Measurements from ENCODE around the gene AFAP1. TPM values are rescaled to one million over a fixed set of nuclear protein-coding genes. Genes with fewer than 3 reads are reported as not detected.

AFAP1 gene
- total and polyA plus RNA-seq, 12 donors = 2.9 to 8.9 (median 5.8) TPM

DNA sequence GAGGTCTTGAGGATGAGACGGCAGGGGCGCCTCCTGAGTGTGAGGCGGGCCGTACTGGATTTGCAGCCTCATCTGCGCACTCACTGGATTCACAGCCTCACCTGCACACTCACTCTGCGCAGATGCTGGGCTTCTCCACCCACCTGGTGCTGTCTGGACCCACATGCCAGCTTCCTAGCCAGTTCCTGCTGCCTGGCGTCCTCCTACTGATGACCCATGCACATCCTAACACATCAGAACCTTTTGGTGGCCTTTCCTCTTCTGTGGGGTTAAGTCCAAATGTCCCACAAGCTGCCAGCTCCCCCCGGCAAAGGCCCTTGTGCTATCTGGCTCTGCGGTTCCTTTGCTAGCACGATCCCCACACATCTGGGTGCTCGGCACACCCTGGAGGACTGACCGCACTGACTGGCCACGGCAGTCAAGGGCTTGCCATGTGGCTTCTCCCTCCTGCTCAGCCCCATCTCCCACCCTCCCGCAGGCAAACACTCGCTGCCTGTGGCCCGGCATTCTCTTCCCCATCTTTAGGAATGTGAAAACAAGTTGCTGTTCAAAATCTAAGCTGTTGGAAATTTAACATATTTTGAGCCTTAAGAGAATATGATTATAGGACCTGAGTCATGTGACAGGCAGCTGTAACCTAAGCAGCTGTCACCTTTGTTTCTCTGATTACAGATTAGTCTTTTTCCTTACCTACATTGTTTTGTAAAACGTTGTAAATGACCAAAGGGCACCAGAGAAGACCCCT is 39.4 kb upstream of the AFAP1 start:
- Histone ChIP-seq H3K4me3 (no peak overlapping the region), H3K4me1 (peaks cover 0 to 20% (median 16%) of the 10 kb centered on the region in 9 donors), H3K27ac (peak overlapping the region in 7 of 10 donors; percentile 9 to 56 (median 28)), H3K27me3 (no peaks in the 10 kb centered on the region), H3K9me3 (no peaks in the 10 kb centered on the region), H3K36me3 (no peaks in the 10 kb centered on the region)
- intact Hi-C loops (cut with DNase I) = no loop called here
- TF ChIP-seq, protein P1, sequence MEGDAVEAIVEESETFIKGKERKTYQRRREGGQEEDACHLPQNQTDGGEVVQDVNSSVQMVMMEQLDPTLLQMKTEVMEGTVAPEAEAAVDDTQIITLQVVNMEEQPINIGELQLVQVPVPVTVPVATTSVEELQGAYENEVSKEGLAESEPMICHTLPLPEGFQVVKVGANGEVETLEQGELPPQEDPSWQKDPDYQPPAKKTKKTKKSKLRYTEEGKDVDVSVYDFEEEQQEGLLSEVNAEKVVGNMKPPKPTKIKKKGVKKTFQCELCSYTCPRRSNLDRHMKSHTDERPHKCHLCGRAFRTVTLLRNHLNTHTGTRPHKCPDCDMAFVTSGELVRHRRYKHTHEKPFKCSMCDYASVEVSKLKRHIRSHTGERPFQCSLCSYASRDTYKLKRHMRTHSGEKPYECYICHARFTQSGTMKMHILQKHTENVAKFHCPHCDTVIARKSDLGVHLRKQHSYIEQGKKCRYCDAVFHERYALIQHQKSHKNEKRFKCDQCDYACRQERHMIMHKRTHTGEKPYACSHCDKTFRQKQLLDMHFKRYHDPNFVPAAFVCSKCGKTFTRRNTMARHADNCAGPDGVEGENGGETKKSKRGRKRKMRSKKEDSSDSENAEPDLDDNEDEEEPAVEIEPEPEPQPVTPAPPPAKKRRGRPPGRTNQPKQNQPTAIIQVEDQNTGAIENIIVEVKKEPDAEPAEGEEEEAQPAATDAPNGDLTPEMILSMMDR (IDR thresholded peaks at IDR 0.05) = no peak
- DNase-seq (no peak), ATAC-seq (peak in 2 of 8 donors; percentile 5 to 8)
- 82 to 84% methylated on average over 17 of the region's 17 CpGs for WGBS, 2 donors

DNA sequence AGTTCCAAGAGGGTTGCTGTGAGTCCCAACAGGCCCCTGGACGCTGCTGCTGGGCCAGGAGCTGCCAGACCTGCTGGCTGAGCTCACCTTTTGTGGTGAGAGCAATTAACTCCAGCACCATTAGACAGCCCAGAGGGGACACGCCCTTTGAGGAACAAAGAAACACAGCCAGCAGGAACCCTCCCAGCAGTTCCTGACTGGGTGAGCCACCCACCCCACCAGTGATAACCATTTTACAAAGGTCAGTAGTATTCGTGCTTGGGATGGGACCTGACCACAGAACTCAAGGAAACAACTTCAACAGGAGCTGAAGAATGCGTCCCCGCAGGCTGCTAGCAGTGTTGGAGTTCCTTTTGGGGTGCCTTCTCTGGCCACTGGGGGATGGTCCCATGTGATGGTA is 38.8 kb upstream of the AFAP1 start:
- Histone ChIP-seq H3K4me3 (no peak overlapping the region), H3K9me3 (no peaks in the 10 kb centered on the region), H3K27ac (peak overlapping the region in 7 of 10 donors; percentile 9 to 56 (median 36)), H3K27me3 (no peaks in the 10 kb centered on the region), H3K36me3 (no peaks in the 10 kb centered on the region), H3K4me1 (peaks cover 0 to 20% (median 17%) of the 10 kb centered on the region in 9 donors)
- WGBS, 2 donors = 59 to 71% methylated on average over 5 of the region's 5 CpGs
- ATAC-seq = peak in 6 of 8 donors; percentile 52 to 78 (median 68)
- TF ChIP-seq, protein P1 (IDR thresholded peaks at IDR 0.05) = no peak
- intact Hi-C loops (cut with DNase I) = no loop called here
- DNase-seq = no peak

DNA sequence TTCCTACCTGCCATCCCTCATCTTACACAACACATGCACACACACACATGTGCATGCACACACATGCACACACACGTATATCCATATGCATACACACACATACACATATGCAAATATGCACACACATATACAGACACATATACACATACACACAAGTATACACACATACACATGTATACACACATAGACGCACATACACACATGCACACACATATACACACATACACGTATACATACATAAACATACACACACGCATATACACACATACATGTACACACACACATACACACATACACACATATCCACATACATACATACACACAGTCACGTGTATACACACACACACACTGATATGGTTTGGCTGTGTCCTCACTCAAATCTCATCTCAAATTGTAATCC is 37.0 kb upstream of the AFAP1 start:
- TF ChIP-seq, protein P1 (IDR thresholded peaks at IDR 0.05) = no peak
- Histone ChIP-seq H3K4me3 (no peak overlapping the region), H3K36me3 (no peaks in the 10 kb centered on the region), H3K9me3 (no peaks in the 10 kb centered on the region), H3K27me3 (no peaks in the 10 kb centered on the region), H3K4me1 (peaks cover 0 to 24% (median 19%) of the 10 kb centered on the region in 9 donors), H3K27ac (no peak overlapping the region)
- intact Hi-C loops (cut with DNase I) = no loop called here
- DNase-seq (no peak), ATAC-seq (no peak)
- WGBS, 2 donors = 98 to 100% methylated on average over 5 of the region's 5 CpGs

DNA sequence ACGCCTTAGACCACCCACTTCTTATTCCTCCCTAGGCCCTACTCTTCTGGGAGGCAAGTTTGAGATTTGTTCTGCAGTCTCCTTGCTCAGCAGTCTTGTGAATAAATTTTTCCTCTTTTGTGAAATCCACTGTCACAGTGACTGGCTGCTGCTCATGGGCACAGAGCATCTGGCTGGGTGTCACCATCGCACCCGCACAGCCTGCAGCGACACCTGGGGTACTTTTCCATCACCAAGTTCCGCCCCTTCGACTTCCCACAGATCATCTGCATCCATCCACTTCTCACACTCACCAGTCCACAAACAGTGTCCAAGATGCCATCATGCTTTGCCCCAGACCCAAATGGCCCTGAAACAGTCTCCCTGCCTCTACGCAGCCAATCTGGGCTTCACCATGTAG is 36.4 kb upstream of the AFAP1 start:
- WGBS, 2 donors = 97 to 98% methylated on average over 7 of the region's 7 CpGs
- H3K27me3 ChIP-seq = no peaks in the 10 kb centered on the region
- intact Hi-C loops (cut with DNase I) = no loop called here
- no peak for ATAC-seq
- TF ChIP-seq, protein P1 (IDR thresholded peaks at IDR 0.05) = no peak
- no peak overlapping the region for H3K27ac ChIP-seq
- no peaks in the 10 kb centered on the region for H3K36me3 ChIP-seq
- H3K9me3 ChIP-seq = no peaks in the 10 kb centered on the region
- DNase-seq = no peak
- H3K4me3 ChIP-seq = no peak overlapping the region
- H3K4me1 ChIP-seq = peaks cover 0 to 30% (median 21%) of the 10 kb centered on the region in 9 donors
